OCI-LY3 (cell line): ENCODE data around the gene KCNH2.

Source experiments
- EZH2phosphoT487 ChIP-seq: fragments of 200-600 bp; shearing (Covaris generic); IDR thresholded peaks from 2 replicates; pipeline ENCODE4 v1.6.1; 2018; ENCODE audit warnings: antibody characterized with exemption, mixed run types, low read depth
- TF ChIP-seq, protein P1 (sequence below): fragments of 200-600, 300-600 bp; sonication (generic); IDR thresholded peaks from 2 replicates; pipeline ENCODE4 v1.5.1; 2014; ENCODE audit warnings: antibody characterized with exemption, low read length, low read depth

DNA sequence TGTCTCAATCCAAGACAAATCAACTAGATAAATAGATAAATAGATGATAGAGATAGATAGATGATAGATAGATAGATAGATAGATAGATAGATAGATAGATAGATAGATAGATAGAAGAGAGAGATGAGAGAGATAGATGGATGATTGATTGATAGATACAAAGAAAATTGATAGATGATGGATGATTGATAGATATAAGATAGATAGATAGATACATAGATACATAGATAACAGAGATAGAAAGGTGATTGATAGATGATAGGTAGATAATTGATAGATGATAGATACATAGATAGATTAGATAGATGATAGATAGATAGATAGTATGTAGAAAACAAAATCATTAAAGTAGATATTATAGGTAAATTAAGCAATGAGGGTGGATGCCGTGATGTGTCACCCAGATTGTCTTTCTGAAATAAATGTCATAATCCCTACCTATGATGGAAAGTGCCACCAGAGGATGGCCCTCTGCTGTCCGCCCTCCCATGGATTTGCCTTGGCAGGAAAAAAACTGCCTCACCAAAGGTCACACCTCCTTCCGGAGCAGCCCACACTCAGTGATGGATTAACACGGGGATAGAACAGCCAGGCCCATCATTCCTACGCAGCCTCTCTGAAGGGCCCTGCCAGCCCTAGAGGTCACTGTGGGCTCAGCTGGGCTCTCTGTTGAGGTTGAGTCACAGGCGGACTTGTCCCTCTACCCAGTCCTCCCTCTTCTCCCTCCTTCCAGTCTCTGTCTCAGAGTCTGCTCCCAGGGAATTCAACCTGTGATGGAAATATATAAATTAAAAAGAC is 50.8 kb downstream of the KCNH2 start:
- TF ChIP-seq, protein P1, sequence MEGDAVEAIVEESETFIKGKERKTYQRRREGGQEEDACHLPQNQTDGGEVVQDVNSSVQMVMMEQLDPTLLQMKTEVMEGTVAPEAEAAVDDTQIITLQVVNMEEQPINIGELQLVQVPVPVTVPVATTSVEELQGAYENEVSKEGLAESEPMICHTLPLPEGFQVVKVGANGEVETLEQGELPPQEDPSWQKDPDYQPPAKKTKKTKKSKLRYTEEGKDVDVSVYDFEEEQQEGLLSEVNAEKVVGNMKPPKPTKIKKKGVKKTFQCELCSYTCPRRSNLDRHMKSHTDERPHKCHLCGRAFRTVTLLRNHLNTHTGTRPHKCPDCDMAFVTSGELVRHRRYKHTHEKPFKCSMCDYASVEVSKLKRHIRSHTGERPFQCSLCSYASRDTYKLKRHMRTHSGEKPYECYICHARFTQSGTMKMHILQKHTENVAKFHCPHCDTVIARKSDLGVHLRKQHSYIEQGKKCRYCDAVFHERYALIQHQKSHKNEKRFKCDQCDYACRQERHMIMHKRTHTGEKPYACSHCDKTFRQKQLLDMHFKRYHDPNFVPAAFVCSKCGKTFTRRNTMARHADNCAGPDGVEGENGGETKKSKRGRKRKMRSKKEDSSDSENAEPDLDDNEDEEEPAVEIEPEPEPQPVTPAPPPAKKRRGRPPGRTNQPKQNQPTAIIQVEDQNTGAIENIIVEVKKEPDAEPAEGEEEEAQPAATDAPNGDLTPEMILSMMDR: no peak
- no peak for TF ChIP-seq EZH2phosphoT487
